Prostate gland (tissue), 2 donors: Measurements from ENCODE around the gene MYO5C. TPM values are rescaled to one million over a fixed set of nuclear protein-coding genes. Genes with fewer than 3 reads are reported as not detected.
A peak's percentile ranks its signal among the peaks of the same experiment; 100 is the strongest.

Source experiments
- DNase-seq: peaks from one replicate; pipeline ENCODE4 v3.0.0-alpha.2; 2019; ENCODE audit warnings: low spot score
- H3K27ac ChIP-seq, 2 donors: fragments of 200-600 bp; sonication (generic); 2 replicates each; pipeline ENCODE4 v1.5.1; 2017 to 2019
- H3K27me3 ChIP-seq: fragments of 200-600 bp; sonication (generic); replicated peaks from 2 replicates; pipeline ENCODE4 v1.5.1; 2019; ENCODE audit not compliant: insufficient read depth
- H3K36me3 ChIP-seq, 2 donors: fragments of 200-600 bp; sonication (generic); 1 replicate in 1 of 2; 2 replicates in 1 of 2; pipeline versions ENCODE4 v1.5.1 to v1.8.1; 2017 to 2019
- H3K4me1 ChIP-seq: fragments of 200-600 bp; sonication (generic); replicated peaks from 2 replicates; pipeline ENCODE4 v1.5.1; 2019
- H3K4me3 ChIP-seq, 2 donors: fragments of 200-600 bp; sonication (generic); 2 replicates each; pipeline ENCODE4 v1.5.1; 2017 to 2019
- H3K9me3 ChIP-seq: fragments of 200-600 bp; sonication (generic); 2 replicates; pipeline ENCODE4 v1.5.1; 2017
- POLR2A ChIP-seq: fragments of 450-650 bp; IDR thresholded peaks from one replicate; pipeline ENCODE4 v1.6.1; 2016; ENCODE audit warnings: antibody characterized with exemption, mild to moderate bottlenecking
- POLR2AphosphoS5 ChIP-seq: sonication (generic); formaldehyde crosslinking; IDR thresholded peaks from one replicate; pipeline ENCODE4 v1.6.1; 2017; ENCODE audit warnings: antibody characterized with exemption
- WGBS: methylation state at CpG from one replicate; pipeline ENCODE4 v1.1.5; 2018; 5-methylcytosine and 5-hydroxymethylcytosine counted together
- intact Hi-C: fragments of 100-400 bp; cut with DNase I; formaldehyde crosslinking; loops from one replicate; pipeline ENCODE4 v1.14.2; 2022
- total RNA-seq, 2 donors: library from RNA; depleted of rRNA; stranded (reverse); fragments of >200 nt; gene quantifications; one replicate each; pipeline ENCODE4 v1.1.0, GENCODE V29; 2016
- TF ChIP-seq, protein P1 (sequence below), 4 experiments: fragments of 200-600 bp in 2 of 4; fragments of 450-650 bp in 2 of 4; sonication (generic) in 2 of 4; IDR thresholded peaks; 1 replicate in 3 of 4; 2 replicates in 1 of 4; pipeline ENCODE4 v1.5.1; 2016 to 2019; ENCODE audit warnings: antibody characterized with exemption in 4 of 4, mild to moderate bottlenecking in 2 of 4, moderate library complexity in 2 of 4

Gene MYO5C
- total RNA-seq, 2 donors from 2014 or later = 53.5 to 59.9 TPM

DNA sequence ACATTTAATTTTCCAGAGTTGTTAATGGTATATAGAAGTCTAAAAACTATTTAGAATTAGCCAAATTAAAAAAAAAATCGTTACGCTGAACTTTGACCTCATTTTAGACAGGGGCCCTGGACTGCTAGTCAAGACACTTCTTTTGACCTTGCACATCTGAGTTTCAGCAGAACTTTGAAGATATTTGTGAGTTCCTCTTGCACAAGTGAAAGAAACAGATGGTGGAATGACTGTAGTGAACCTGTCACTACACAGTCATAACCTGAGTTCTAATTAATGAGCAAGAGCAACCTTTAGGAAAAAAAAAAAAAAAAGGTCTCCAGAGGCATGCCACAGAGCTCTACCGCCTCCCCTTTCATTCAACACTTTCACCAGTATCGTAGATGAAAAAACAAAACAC is 5.3 kb downstream of the MYO5C start:
- peaks cover 14% of the 10 kb centered on the region for H3K4me1 ChIP-seq
- H3K27me3 ChIP-seq = no peaks in the 10 kb centered on the region
- WGBS = 58% methylated on average over 4 of the region's 4 CpGs
- no peaks in the 10 kb centered on the region for H3K36me3 ChIP-seq
- intact Hi-C loops = no loop called here
- H3K27ac ChIP-seq = peak overlapping the region; percentile 88 to 95
- H3K4me3 ChIP-seq = no peak overlapping the region
- no peaks in the 10 kb centered on the region for H3K9me3 ChIP-seq
- TF ChIP-seq, protein P1, sequence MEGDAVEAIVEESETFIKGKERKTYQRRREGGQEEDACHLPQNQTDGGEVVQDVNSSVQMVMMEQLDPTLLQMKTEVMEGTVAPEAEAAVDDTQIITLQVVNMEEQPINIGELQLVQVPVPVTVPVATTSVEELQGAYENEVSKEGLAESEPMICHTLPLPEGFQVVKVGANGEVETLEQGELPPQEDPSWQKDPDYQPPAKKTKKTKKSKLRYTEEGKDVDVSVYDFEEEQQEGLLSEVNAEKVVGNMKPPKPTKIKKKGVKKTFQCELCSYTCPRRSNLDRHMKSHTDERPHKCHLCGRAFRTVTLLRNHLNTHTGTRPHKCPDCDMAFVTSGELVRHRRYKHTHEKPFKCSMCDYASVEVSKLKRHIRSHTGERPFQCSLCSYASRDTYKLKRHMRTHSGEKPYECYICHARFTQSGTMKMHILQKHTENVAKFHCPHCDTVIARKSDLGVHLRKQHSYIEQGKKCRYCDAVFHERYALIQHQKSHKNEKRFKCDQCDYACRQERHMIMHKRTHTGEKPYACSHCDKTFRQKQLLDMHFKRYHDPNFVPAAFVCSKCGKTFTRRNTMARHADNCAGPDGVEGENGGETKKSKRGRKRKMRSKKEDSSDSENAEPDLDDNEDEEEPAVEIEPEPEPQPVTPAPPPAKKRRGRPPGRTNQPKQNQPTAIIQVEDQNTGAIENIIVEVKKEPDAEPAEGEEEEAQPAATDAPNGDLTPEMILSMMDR (IDR thresholded peaks at IDR 0.05) = no peak
- TF ChIP-seq POLR2AphosphoS5 (no peak), POLR2A (no peak)
- no peak for DNase-seq

DNA sequence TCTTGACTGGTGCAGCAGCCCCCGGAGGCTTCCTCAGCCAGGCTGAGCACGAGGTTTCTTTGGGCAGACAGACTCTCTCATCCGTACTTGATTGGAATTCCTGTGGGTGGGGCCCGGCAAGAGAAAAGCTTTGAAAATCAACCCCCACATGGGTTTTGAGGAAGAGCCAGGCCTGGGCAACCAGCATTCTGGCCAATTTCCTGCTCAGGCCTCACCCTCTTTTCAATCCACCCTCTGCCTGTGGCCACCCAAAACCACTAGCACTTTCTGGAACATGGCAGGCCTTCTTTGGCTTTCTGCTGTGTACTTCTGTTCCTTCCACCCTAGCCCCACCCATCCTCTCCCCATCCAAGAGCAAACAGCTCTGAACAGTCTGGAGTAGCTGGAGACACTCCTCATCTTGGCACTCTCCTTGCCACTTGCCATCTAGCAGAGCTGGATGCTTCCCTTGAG is 5.9 kb downstream of the MYO5C start:
- H3K4me3 ChIP-seq = no peak overlapping the region
- H3K9me3 ChIP-seq = no peaks in the 10 kb centered on the region
- no peaks in the 10 kb centered on the region for H3K27me3 ChIP-seq
- DNase-seq = peak; percentile 90
- H3K27ac ChIP-seq = peak overlapping the region; percentile 88 to 95
- TF ChIP-seq POLR2AphosphoS5 (peak; percentile 91), POLR2A (peak; percentile 65)
- TF ChIP-seq, protein P1 (IDR thresholded peaks at IDR 0.05) = no peak
- 38% methylated on average over 4 of the region's 4 CpGs for WGBS
- H3K4me1 ChIP-seq = peaks cover 14% of the 10 kb centered on the region
- intact Hi-C loops = no loop called here
- no peaks in the 10 kb centered on the region for H3K36me3 ChIP-seq

DNA sequence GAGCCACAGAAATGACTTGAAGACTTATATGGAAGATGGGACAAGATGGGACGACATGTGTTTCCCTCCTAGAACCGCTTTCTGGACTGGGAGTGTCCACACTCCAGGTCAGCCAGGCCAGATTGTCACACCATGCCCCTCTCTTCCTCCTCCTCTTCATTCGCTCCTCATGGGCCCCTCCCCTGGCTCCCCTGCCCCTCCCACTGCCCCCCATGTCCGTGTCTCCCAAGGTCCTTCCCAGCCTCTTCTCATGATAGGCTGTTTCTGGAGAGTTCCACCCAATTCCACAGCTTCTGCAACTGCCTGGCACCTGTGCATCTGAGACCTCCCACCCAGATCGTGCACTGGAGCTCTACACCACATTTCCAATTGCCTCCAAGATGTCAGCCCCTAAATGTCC is 6.6 kb downstream of the MYO5C start:
- no peaks in the 10 kb centered on the region for H3K27me3 ChIP-seq
- DNase-seq = no peak
- H3K27ac ChIP-seq = peak overlapping the region; percentile 88 to 95
- peaks cover 14% of the 10 kb centered on the region for H3K4me1 ChIP-seq
- TF ChIP-seq POLR2AphosphoS5 (no peak), POLR2A (no peak)
- TF ChIP-seq, protein P1 (IDR thresholded peaks at IDR 0.05) = no peak
- H3K9me3 ChIP-seq = no peaks in the 10 kb centered on the region
- intact Hi-C loops = no loop called here
- H3K36me3 ChIP-seq = no peaks in the 10 kb centered on the region
- no peak overlapping the region for H3K4me3 ChIP-seq
- 93% methylated on average over 5 of the region's 5 CpGs for WGBS

DNA sequence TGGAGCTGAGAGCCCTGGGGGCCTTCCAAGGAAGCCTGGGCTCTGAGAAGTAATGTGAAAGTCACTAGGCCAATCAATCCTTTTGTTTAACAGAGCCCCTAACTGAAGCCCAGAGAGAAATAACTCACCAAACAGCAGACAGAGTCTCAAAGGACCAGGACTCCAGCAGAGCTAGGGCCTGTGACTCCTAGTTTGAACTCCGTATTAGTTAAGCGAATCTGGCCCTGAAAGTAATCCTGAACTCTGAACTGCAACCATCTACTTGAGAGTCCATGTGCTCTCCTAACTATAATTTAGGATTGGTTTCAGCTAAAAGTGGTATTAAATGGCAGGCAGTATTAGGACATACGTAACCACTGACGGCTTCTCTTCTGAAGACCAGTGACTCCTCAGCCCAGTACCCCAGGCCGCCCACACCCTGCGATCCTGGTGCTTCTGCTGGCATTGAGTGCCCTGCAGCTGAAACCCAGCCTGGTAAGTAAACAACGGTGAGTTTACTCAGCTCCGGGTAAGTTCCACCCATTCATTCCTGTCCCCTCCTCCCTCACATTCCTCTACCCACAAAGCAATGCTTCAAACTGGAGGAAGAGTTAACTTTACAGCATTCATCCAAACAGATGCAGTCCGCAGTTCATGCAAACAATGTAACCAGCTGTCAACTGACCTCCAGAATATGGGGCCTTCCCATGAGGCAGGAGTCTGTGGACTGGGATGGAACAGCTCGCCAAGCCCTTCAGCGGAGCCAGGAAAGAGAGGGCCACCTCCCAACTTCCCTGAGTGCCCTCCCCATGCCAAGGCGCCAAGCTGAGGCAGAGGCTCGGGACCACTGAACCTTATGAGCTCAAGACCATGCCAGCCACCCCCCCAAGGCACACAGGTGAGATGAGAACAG is 7.3 kb downstream of the MYO5C start:
- intact Hi-C loops = no loop called here
- no peaks in the 10 kb centered on the region for H3K9me3 ChIP-seq

More for the DNA sequence above, 7.3 kb downstream of the MYO5C start:
- H3K4me3 ChIP-seq = no peak overlapping the region
- DNase-seq = peak; percentile 91
- H3K4me1 ChIP-seq = peaks cover 14% of the 10 kb centered on the region
- no peaks in the 10 kb centered on the region for H3K27me3 ChIP-seq
- WGBS = 48% methylated on average over 13 of the region's 13 CpGs
- H3K27ac ChIP-seq = peak overlapping the region; percentile 88 to 95
- TF ChIP-seq POLR2AphosphoS5 (peak; percentile 93), POLR2A (peak; percentile 65)
- TF ChIP-seq, protein P1 (IDR thresholded peaks at IDR 0.05) = no peak
- no peaks in the 10 kb centered on the region for H3K36me3 ChIP-seq
